ENCODE measurements around the gene MGMT. TPM values are rescaled to one million over a fixed set of nuclear protein-coding genes. Genes with fewer than 3 reads are reported as not detected.

The MGMT gene
- total RNA-seq, 1 donor from 2014 or later, result 19.4 TPM

GRCh38 chr10:129514568-129515451 is 47.8 kb downstream of the MGMT start:
- Histone ChIP-seq H3K4me1 (no peaks in the 10 kb centered on the region), H3K4me3 (no peak overlapping the region), H3K27me3 (no peaks in the 10 kb centered on the region), H3K9me3 (no peaks in the 10 kb centered on the region), H3K36me3 (no peaks in the 10 kb centered on the region), H3K27ac (no peak overlapping the region)
- TF ChIP-seq, protein P1, sequence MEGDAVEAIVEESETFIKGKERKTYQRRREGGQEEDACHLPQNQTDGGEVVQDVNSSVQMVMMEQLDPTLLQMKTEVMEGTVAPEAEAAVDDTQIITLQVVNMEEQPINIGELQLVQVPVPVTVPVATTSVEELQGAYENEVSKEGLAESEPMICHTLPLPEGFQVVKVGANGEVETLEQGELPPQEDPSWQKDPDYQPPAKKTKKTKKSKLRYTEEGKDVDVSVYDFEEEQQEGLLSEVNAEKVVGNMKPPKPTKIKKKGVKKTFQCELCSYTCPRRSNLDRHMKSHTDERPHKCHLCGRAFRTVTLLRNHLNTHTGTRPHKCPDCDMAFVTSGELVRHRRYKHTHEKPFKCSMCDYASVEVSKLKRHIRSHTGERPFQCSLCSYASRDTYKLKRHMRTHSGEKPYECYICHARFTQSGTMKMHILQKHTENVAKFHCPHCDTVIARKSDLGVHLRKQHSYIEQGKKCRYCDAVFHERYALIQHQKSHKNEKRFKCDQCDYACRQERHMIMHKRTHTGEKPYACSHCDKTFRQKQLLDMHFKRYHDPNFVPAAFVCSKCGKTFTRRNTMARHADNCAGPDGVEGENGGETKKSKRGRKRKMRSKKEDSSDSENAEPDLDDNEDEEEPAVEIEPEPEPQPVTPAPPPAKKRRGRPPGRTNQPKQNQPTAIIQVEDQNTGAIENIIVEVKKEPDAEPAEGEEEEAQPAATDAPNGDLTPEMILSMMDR (IDR thresholded peaks at IDR 0.05), result no peak
- DNase-seq (no peak), ATAC-seq (no peak)
- intact Hi-C loops (cut with DNase I), result no loop called here

DNA sequence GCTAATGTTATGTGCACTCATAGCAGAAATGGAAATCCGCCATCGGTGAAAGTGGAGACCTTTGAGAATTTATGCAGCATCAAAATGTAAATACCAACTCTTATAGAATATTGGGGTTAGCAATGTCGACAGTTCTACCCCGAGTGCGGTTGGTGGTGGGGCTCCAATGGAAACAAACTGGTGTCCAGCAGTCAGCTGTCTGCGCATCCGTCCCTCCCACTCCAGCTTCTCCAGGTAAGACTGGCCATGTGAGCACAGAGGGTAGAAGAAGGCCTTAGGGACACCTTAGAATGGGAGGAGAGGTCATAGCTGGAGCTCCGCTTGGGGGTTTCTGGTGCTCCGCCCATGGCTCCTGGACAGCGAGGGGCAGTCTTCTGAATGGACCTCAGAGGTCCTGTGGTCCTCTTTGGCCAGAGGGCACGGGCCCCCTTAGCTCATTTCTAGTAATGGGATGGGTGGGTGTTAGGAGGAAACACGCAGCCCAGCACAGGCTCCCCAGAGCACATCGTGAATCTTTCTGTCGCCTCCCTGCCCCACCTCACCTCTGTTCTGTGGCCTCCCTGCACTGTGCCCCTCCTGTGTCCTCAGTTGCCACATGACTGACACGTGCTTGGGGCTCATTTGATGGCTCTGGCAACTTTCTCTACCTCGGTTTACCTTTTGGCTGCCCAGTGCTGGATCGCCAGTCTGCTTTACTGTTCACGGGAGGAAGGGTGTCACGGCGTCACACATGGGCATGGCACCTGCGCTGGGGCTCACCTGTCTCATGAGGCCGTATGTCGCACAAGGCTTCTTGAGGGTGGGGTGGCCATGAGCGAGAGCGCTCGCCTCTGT is 50.0 kb downstream of the MGMT start:
- Histone ChIP-seq H3K27me3 (no peaks in the 10 kb centered on the region), H3K9me3 (no peaks in the 10 kb centered on the region), H3K36me3 (no peaks in the 10 kb centered on the region), H3K4me3 (no peak overlapping the region), H3K27ac (no peak overlapping the region), H3K4me1 (no peaks in the 10 kb centered on the region)
- intact Hi-C loops (cut with DNase I), result no loop called here
- TF ChIP-seq, protein P1 (IDR thresholded peaks at IDR 0.05), result no peak
- ATAC-seq, result no peak
- DNase-seq, result no peak

DNA sequence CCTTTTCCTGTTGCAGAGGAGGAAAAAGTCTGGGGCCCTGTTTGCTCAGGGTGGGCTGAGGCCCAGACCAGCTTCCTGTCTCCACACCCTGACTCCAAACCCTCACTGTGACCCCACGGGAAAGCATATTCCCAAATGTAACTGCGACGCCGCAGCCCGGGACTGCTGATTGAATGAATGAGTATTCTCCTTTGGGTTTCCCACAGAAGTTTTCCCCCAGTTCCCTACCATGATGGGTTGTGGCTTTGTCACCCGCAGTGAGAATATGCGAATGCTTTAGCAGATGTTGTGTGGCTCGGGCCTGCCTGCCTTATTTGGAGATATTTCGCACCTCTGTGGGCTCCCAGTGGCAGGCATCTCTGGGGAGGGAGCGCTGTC is 50.6 kb downstream of the MGMT start:
- intact Hi-C loops (cut with DNase I), result no loop called here
- no peak for ATAC-seq
- Histone ChIP-seq H3K27ac (no peak overlapping the region), H3K4me3 (no peak overlapping the region), H3K9me3 (no peaks in the 10 kb centered on the region), H3K36me3 (no peaks in the 10 kb centered on the region), H3K4me1 (no peaks in the 10 kb centered on the region), H3K27me3 (no peaks in the 10 kb centered on the region)
- DNase-seq, result no peak
- TF ChIP-seq, protein P1 (IDR thresholded peaks at IDR 0.05), result no peak

- intact Hi-C loops (cut with DNase I), result no loop called here
- H3K4me3 ChIP-seq, result no peak overlapping the region
- ATAC-seq (no peak), DNase-seq (no peak)
- H3K27me3 ChIP-seq, result no peaks in the 10 kb centered on the region
- no peak overlapping the region for H3K27ac ChIP-seq
- H3K9me3 ChIP-seq, result no peaks in the 10 kb centered on the region
- H3K4me1 ChIP-seq, result no peaks in the 10 kb centered on the region
- no peaks in the 10 kb centered on the region for H3K36me3 ChIP-seq
- TF ChIP-seq, protein P1 (IDR thresholded peaks at IDR 0.05), result no peak
Observed at GRCh38 chr10:129518793-129519192, 51.8 kb downstream of the MGMT start.

- Histone ChIP-seq H3K27me3 (no peaks in the 10 kb centered on the region), H3K4me3 (no peak overlapping the region), H3K9me3 (no peaks in the 10 kb centered on the region), H3K36me3 (no peaks in the 10 kb centered on the region), H3K27ac (no peak overlapping the region), H3K4me1 (no peaks in the 10 kb centered on the region)
- no peak for DNase-seq
- no peak for ATAC-seq
- TF ChIP-seq, protein P1 (IDR thresholded peaks at IDR 0.05), result no peak
- intact Hi-C loops (cut with DNase I), result no loop called here
Observed at GRCh38 chr10:129520440-129521080, 53.5 kb downstream of the MGMT start.
